AG20443 (cell line): ENCODE results near the gene HNF4A.
A peak's percentile ranks its signal among the peaks of the same experiment; 100 is the strongest.

ENCODE experiments used
- DNase-seq: peaks from one replicate; pipeline ENCODE4 v3.0.0; 2012; ENCODE audit warnings: low spot score, mixed read lengths

The HNF4A gene

GRCh38 chr20:44445742-44446710 is 90.5 kb downstream of the HNF4A start:
- DNase-seq: no peak

- no peak for DNase-seq
Observed at GRCh38 chr20:44447827-44448419, 92.4 kb downstream of the HNF4A start.

GRCh38 chr20:44448753-44449546 is 93.5 kb downstream of the HNF4A start:
- DNase-seq: no peak

GRCh38 chr20:44449864-44450263 is 94.4 kb downstream of the HNF4A start:
- no peak for DNase-seq

GRCh38 chr20:44450281-44450889 is 94.9 kb downstream of the HNF4A start:
- DNase-seq: no peak

- DNase-seq: no peak
Observed at GRCh38 chr20:44450903-44451450, 95.5 kb downstream of the HNF4A start.

GRCh38 chr20:44454306-44454963 is 98.9 kb downstream of the HNF4A start:
- no peak for DNase-seq

GRCh38 chr20:44455126-44455525 is 99.6 kb downstream of the HNF4A start:
- DNase-seq: no peak

- DNase-seq: no peak
Observed at GRCh38 chr20:44456611-44457010, 101.1 kb downstream of the HNF4A start.

GRCh38 chr20:44457016-44457415 is 101.5 kb downstream of the HNF4A start:
- DNase-seq: no peak

GRCh38 chr20:44459271-44459670 is 103.8 kb downstream of the HNF4A start:
- no peak for DNase-seq

- DNase-seq: peak; percentile 53
Observed at GRCh38 chr20:44460795-44461141, 105.3 kb downstream of the HNF4A start.

- DNase-seq: no peak
Observed at GRCh38 chr20:44461142-44461802, 105.8 kb downstream of the HNF4A start.

GRCh38 chr20:44461803-44462174 is 106.3 kb downstream of the HNF4A start:
- DNase-seq: no peak

- no peak for DNase-seq
Observed at GRCh38 chr20:44463466-44463865, 108.0 kb downstream of the HNF4A start.

- DNase-seq: no peak
Observed at GRCh38 chr20:44464514-44464913, 109.0 kb downstream of the HNF4A start.

- no peak for DNase-seq
Observed at GRCh38 chr20:44465001-44465560, 109.6 kb downstream of the HNF4A start.

- no peak for DNase-seq
Observed at GRCh38 chr20:44467289-44467883, 111.9 kb downstream of the HNF4A start.

GRCh38 chr20:44468044-44468782 is 112.7 kb downstream of the HNF4A start:
- no peak for DNase-seq
